DOHH2 (cell line): Measurements from ENCODE around the gene IP6K1.

Source experiments
- H3F3A ChIP-seq: fragments of 200-600 bp; sonication (generic), shearing (Covaris generic); 2 replicates; pipeline ENCODE4 v1.6.0; 2016; ENCODE audit warnings: antibody characterized with exemption, mild to moderate bottlenecking; ENCODE audit not compliant: control insufficient read depth, insufficient read depth
- H3K27ac ChIP-seq: fragments of 200-600 bp; sonication (generic); 2 replicates; pipeline ENCODE4 v1.5.1; 2014; ENCODE audit warnings: low read depth, mild to moderate bottlenecking, low read length, moderate library complexity
- H3K27me3 ChIP-seq: fragments of 200-600 bp; sonication (generic); 2 replicates; pipeline ENCODE4 v1.6.1; 2014; ENCODE audit warnings: mild to moderate bottlenecking, low read length, mixed read lengths; ENCODE audit not compliant: control insufficient read depth
- H3K36me3 ChIP-seq: fragments of 200-600 bp; sonication (generic); 2 replicates; pipeline ENCODE4 v1.6.1; 2014; ENCODE audit warnings: mild to moderate bottlenecking, low read length, moderate library complexity, mixed read lengths; ENCODE audit not compliant: control insufficient read depth
- H3K4me1 ChIP-seq: fragments of 200-600 bp; sonication (generic); 2 replicates; pipeline ENCODE4 v1.6.1; 2014; ENCODE audit warnings: mild to moderate bottlenecking, low read length, mixed read lengths; ENCODE audit not compliant: control insufficient read depth
- H3K4me2 ChIP-seq: fragments of 200-600 bp; sonication (generic); 2 replicates; pipeline ENCODE4 v1.6.0; 2014; ENCODE audit warnings: mild to moderate bottlenecking, low read length, moderate library complexity
- H3K4me3 ChIP-seq: fragments of 200-600 bp; sonication (generic); 2 replicates; pipeline ENCODE4 v1.5.1; 2014; ENCODE audit warnings: mild to moderate bottlenecking, low read length, mixed read lengths
- H3K79me2 ChIP-seq: fragments of 200-600 bp; sonication (generic); 2 replicates; pipeline ENCODE4 v1.6.1; 2014; ENCODE audit warnings: mild to moderate bottlenecking, low read length, mixed read lengths; ENCODE audit not compliant: control insufficient read depth
- H3K9me2 ChIP-seq: fragments of 200-600 bp; sonication (generic); replicated peaks from 2 replicates; pipeline ENCODE4 v1.6.1; 2014; ENCODE audit warnings: mild to moderate bottlenecking, low read length, mixed read lengths; ENCODE audit not compliant: control insufficient read depth
- H3K9me3 ChIP-seq: fragments of 200-600 bp; sonication (generic); 2 replicates; pipeline ENCODE4 v1.6.1; 2014; ENCODE audit warnings: antibody characterized with exemption, low read length, mixed read lengths; ENCODE audit not compliant: control insufficient read depth, insufficient read depth
- H4K20me1 ChIP-seq: fragments of 200-600 bp; sonication (generic); 2 replicates; pipeline ENCODE4 v1.6.0; 2014; ENCODE audit warnings: low read depth, mild to moderate bottlenecking, antibody characterized with exemption, low read length, moderate library complexity; ENCODE audit not compliant: control insufficient read depth, insufficient read depth
- CTCF ChIP-seq: fragments of 200-600 bp; sonication (generic); IDR thresholded peaks from one replicate; pipeline ENCODE4 v1.5.1; 2014; ENCODE audit warnings: antibody characterized with exemption, mild to moderate bottlenecking, low read depth, low read length; ENCODE audit not compliant: poor library complexity, severe bottlenecking
- EZH2phosphoT487 ChIP-seq: fragments of 200-600 bp; sonication (generic); IDR thresholded peaks from 2 replicates; pipeline ENCODE4 v1.6.1; 2017; ENCODE audit warnings: borderline replicate concordance, mild to moderate bottlenecking, antibody characterized with exemption, low read length, moderate library complexity, mixed read lengths

The IP6K1 gene

GRCh38 chr3:49759226-49759625 lies 27.1 kb downstream of the IP6K1 start:
- Histone ChIP-seq H3K4me1 (no peaks in the 10 kb centered on the region), H3F3A (0 out of 2 replicates have a peak, but pooled peaks cover 2% of the 10 kb centered on the region), H4K20me1 (no peaks in the 10 kb centered on the region), H3K27ac (no peak overlapping the region), H3K9me3 (no peaks in the 10 kb centered on the region), H3K79me2 (peaks cover 83% of the 10 kb centered on the region), H3K36me3 (no peaks in the 10 kb centered on the region; the same call in 1 of the 2 replicates), H3K4me2 (no peak overlapping the region), H3K27me3 (no peaks in the 10 kb centered on the region), H3K4me3 (no peak overlapping the region), H3K9me2 (no peaks in the 10 kb centered on the region)
- no peak for TF ChIP-seq EZH2phosphoT487
- TF ChIP-seq CTCF, result no peak

- H4K20me1 ChIP-seq, result no peaks in the 10 kb centered on the region
- H3K4me1 ChIP-seq, result no peaks in the 10 kb centered on the region
- H3K27me3 ChIP-seq, result no peaks in the 10 kb centered on the region
- TF ChIP-seq CTCF (no peak), EZH2phosphoT487 (no peak)
- no peak overlapping the region for H3K4me3 ChIP-seq
- H3K4me2 ChIP-seq, result no peak overlapping the region
- H3K9me3 ChIP-seq, result no peaks in the 10 kb centered on the region
- peaks cover 90% of the 10 kb centered on the region for H3K79me2 ChIP-seq
- no peak overlapping the region for H3K27ac ChIP-seq
- H3F3A ChIP-seq, result 0 out of 2 replicates have a peak, but pooled peaks cover 2% of the 10 kb centered on the region
- H3K36me3 ChIP-seq, result no peaks in the 10 kb centered on the region; the same call in 1 of the 2 replicates
- no peaks in the 10 kb centered on the region for H3K9me2 ChIP-seq
These were observed 29.1 kb downstream of the IP6K1 start for GRCh38 chr3:49757197-49757596.

- Histone ChIP-seq H3K27me3 (no peaks in the 10 kb centered on the region), H3K9me3 (no peaks in the 10 kb centered on the region), H3K4me2 (no peak overlapping the region), H3K36me3 (no peaks in the 10 kb centered on the region; the same call in 1 of the 2 replicates), H4K20me1 (no peaks in the 10 kb centered on the region), H3K79me2 (peaks cover 87% of the 10 kb centered on the region), H3K4me1 (no peaks in the 10 kb centered on the region), H3K4me3 (no peak overlapping the region), H3K27ac (no peak overlapping the region), H3F3A (0 out of 2 replicates have a peak, but pooled peaks cover 2% of the 10 kb centered on the region), H3K9me2 (no peaks in the 10 kb centered on the region)
- no peak for TF ChIP-seq CTCF
- TF ChIP-seq EZH2phosphoT487, result no peak
These were observed 30.3 kb downstream of the IP6K1 start for GRCh38 chr3:49756036-49756435.
